ENCODE results near the gene TOP3B. TPM values are rescaled to one million over a fixed set of nuclear protein-coding genes. Genes with fewer than 3 reads are reported as not detected.

Gene TOP3B
- total and polyA plus RNA-seq, 4 donors = 6.0 to 26.9 (median 8.8) TPM

- no peak for TF ChIP-seq ZBTB33 (IDR thresholded peaks at IDR 0.05)
- TF ChIP-seq REST (IDR thresholded peaks at IDR 0.05) = no peak
- TF ChIP-seq CTCF (IDR thresholded peaks at IDR 0.05; ENCODE audit: low read depth, low read length, missing input control) = no peak
- TF ChIP-seq RXRA (IDR thresholded peaks at IDR 0.05) = no peak
- TF ChIP-seq SP1 (IDR thresholded peaks at IDR 0.05) = no peak
- no peak for TF ChIP-seq HNF4G (IDR thresholded peaks at IDR 0.05)
- TF ChIP-seq NR2F2 (IDR thresholded peaks at IDR 0.05) = no peak
- no peak for TF ChIP-seq ATF3 (IDR thresholded peaks at IDR 0.05)
- Histone ChIP-seq H3K9ac (ENCODE audit: low read depth in 1 of 2, low read length in 2 of 2) (no peak overlapping the region), H3K9me3 (ENCODE audit: control insufficient read depth in 4 of 4, low read length in 3 of 4) (peaks cover 0 to 2% (median 0%) of the 10 kb centered on the region in 4 donors), H3K4me1 (ENCODE audit: control insufficient read depth in 4 of 4, insufficient read depth in 4 of 4, low read length in 3 of 4) (no peaks in the 10 kb centered on the region), H3K27ac (ENCODE audit: low read depth in 1 of 2, low read length in 2 of 2) (no peak overlapping the region), H3K4me3 (ENCODE audit: low read depth in 1 of 3, low read length in 3 of 3) (no peak overlapping the region), H3K36me3 (ENCODE audit: control insufficient read depth in 4 of 4, insufficient read depth in 3 of 4, low read depth in 1 of 4, low read length in 3 of 4) (no peaks in the 10 kb centered on the region), H3K27me3 (ENCODE audit: control insufficient read depth in 4 of 4, insufficient read depth in 4 of 4, low read length in 3 of 4) (no peaks in the 10 kb centered on the region)
- 43% methylated on average over 1 of the region's 1 CpG for WGBS
- DNase-seq (ENCODE audit: low spot score) = no peak
Measured at GRCh38 chr22:22011964-22012363, 29.4 kb upstream of the TOP3B start.

- DNase-seq (ENCODE audit: low spot score) = no peak
- Histone ChIP-seq H3K9me3 (ENCODE audit: control insufficient read depth in 4 of 4, low read length in 3 of 4) (peaks cover 0 to 2% (median 0%) of the 10 kb centered on the region in 4 donors), H3K4me1 (ENCODE audit: control insufficient read depth in 4 of 4, insufficient read depth in 4 of 4, low read length in 3 of 4) (no peaks in the 10 kb centered on the region), H3K4me3 (ENCODE audit: low read depth in 1 of 3, low read length in 3 of 3) (no peak overlapping the region), H3K9ac (ENCODE audit: low read depth in 1 of 2, low read length in 2 of 2) (no peak overlapping the region), H3K27me3 (ENCODE audit: control insufficient read depth in 4 of 4, insufficient read depth in 4 of 4, low read length in 3 of 4) (no peaks in the 10 kb centered on the region), H3K27ac (ENCODE audit: low read depth in 1 of 2, low read length in 2 of 2) (no peak overlapping the region), H3K36me3 (ENCODE audit: control insufficient read depth in 4 of 4, insufficient read depth in 3 of 4, low read depth in 1 of 4, low read length in 3 of 4) (no peaks in the 10 kb centered on the region)
- WGBS = 61% methylated on average over 2 of the region's 2 CpGs
- no peak for TF ChIP-seq ZBTB33 (IDR thresholded peaks at IDR 0.05)
- TF ChIP-seq JUND (IDR thresholded peaks at IDR 0.05) = no peak
- no peak for TF ChIP-seq EGR1 (IDR thresholded peaks at IDR 0.05; ENCODE audit: low read depth in 2 of 2)
- no peak for TF ChIP-seq HNF4A (conservative IDR thresholded peaks at IDR 0.05)
- TF ChIP-seq TAF1 (conservative IDR thresholded peaks at IDR 0.05) = no peak
- TF ChIP-seq YY1 (IDR thresholded peaks at IDR 0.05) = no peak
- no peak for TF ChIP-seq FOXA2 (IDR thresholded peaks at IDR 0.05)
- TF ChIP-seq MAX (IDR thresholded peaks at IDR 0.05) = no peak
- no peak for TF ChIP-seq SP1 (IDR thresholded peaks at IDR 0.05)
- TF ChIP-seq GABPA (IDR thresholded peaks at IDR 0.05 in 1 of 2, conservative IDR thresholded peaks at IDR 0.05 in 1 of 2) = no peak
- TF ChIP-seq HNF4G (IDR thresholded peaks at IDR 0.05) = no peak
Measured at GRCh38 chr22:22010358-22010757, 27.8 kb upstream of the TOP3B start.

Measured in liver (tissue), 9 donors.